Measurements from ENCODE around the gene CUX1. TPM values are rescaled to one million over a fixed set of nuclear protein-coding genes. Genes with fewer than 3 reads are reported as not detected.
A peak's percentile ranks its signal among the peaks of the same experiment; 100 is the strongest.

CUX1 gene
- total and polyA plus RNA-seq, 2 of the 13 experiments (the other 11 are each of a cell fraction or from before 2014, with no cell fraction given): 13.7 to 14.9 TPM

DNA sequence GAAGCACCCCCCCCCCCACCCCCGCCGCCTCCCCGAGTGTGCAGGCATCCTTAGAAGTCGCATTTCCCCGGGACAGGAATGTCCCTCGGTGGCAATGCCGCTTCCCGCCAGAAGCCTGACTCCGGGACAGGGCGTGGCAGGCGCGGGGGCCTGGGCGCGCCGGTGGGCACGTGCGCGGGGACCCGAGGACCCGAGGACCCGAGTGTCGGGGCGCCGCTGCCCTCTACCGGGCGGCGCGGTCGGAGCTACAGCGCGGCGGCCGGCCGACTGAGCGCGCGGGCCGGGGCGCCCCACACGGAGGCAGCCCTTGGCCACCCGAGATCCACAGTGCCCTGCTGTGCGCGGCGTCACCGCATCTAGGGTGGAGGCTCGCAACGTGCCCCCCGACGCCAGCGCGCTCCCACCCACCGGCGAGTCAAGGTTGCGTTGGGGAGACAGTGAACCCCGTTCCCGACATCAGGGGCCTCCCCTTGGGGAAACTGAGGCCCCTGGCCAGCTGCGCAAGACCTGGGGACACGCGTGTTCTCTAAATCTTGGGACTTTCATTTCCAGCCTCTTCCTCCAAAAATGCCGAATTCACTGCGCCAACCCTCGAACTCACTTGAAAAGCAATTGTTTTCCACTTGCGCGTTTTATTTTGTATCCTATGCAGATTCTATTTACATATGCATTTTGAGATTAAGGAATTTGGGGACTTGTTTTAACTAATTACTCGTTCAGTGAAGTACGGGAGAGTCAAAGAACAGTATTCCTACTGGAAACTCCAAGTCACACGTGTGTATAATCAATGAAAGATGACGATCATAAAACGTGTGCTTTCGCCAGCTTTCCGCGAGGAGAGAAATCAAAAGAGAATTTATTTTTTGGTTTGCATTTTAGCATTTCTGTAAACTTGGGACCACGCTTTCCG lies 3.1 kb upstream of the CUX1 start (continued):
- TF ChIP-seq CHD4 (IDR thresholded peaks at IDR 0.05; ENCODE audit: borderline replicate concordance, low read length) (no peak), KAT8 (CRISPR knock-in tag; IDR thresholded peaks at IDR 0.05) (0 out of 2 replicates have a peak, but pooled peaks have one; percentile 23), CAMTA2 (CRISPR knock-in tag; IDR thresholded peaks at IDR 0.05; ENCODE audit: borderline replicate concordance) (no peak), ZNF441 (CRISPR knock-in tag; IDR thresholded peaks at IDR 0.05; ENCODE audit: borderline replicate concordance) (peak; percentile 39; the same call in 1 of the 2 replicates), ZNF883 (CRISPR knock-in tag; IDR thresholded peaks at IDR 0.05; ENCODE audit: not compliant biosample characterization) (peak; percentile 28), RNF2 (conservative IDR thresholded peaks at IDR 0.05; ENCODE audit: low read depth) (peak; percentile 69), TEAD3 (CRISPR knock-in tag; optimal IDR thresholded peaks at IDR 0.05; ENCODE audit: borderline replicate concordance) (peak; percentile 20), MIXL1 (CRISPR knock-in tag; IDR thresholded peaks at IDR 0.05) (no peak), ADNP (CRISPR knock-in tag; IDR thresholded peaks at IDR 0.05) (0 out of 2 replicates have a peak, but pooled peaks have one; percentile 27), ZSCAN21 (CRISPR knock-in tag; IDR thresholded peaks at IDR 0.05; ENCODE audit: borderline replicate concordance) (peak; percentile 76), ONECUT2 (CRISPR knock-in tag; IDR thresholded peaks at IDR 0.05) (no peak), SNAPC4 (CRISPR knock-in tag; IDR thresholded peaks at IDR 0.05) (no peak), FOXO1 (CRISPR knock-in tag; IDR thresholded peaks at IDR 0.05) (peak; percentile 18; the same call in 1 of the 2 replicates), ZNF33B (CRISPR knock-in tag; IDR thresholded peaks at IDR 0.05) (peak; percentile 32; the same call in 1 of the 2 replicates), KLF15 (CRISPR knock-in tag; IDR thresholded peaks at IDR 0.05; ENCODE audit: borderline replicate concordance) (no peak), GTF2F1 (IDR thresholded peaks at IDR 0.05; ENCODE audit: low read length) (no peak), FOXK1 (CRISPR knock-in tag; IDR thresholded peaks at IDR 0.05; ENCODE audit: borderline replicate concordance, low read depth) (no peak), IKZF4 (CRISPR knock-in tag; IDR thresholded peaks at IDR 0.05; ENCODE audit: borderline replicate concordance, low read depth, not compliant biosample characterization) (peak; percentile 80), CENPT (CRISPR knock-in tag; IDR thresholded peaks at IDR 0.05; ENCODE audit: low read depth) (peak; percentile 86; the same call in 1 of the 2 replicates), ZNF335 (CRISPR knock-in tag; IDR thresholded peaks at IDR 0.05) (no peak)
- TF ChIP-seq, protein P1, sequence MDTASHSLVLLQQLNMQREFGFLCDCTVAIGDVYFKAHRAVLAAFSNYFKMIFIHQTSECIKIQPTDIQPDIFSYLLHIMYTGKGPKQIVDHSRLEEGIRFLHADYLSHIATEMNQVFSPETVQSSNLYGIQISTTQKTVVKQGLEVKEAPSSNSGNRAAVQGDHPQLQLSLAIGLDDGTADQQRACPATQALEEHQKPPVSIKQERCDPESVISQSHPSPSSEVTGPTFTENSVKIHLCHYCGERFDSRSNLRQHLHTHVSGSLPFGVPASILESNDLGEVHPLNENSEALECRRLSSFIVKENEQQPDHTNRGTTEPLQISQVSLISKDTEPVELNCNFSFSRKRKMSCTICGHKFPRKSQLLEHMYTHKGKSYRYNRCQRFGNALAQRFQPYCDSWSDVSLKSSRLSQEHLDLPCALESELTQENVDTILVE (CRISPR knock-in tag; IDR thresholded peaks at IDR 0.05): no peak
- TF ChIP-seq, protein P2, sequence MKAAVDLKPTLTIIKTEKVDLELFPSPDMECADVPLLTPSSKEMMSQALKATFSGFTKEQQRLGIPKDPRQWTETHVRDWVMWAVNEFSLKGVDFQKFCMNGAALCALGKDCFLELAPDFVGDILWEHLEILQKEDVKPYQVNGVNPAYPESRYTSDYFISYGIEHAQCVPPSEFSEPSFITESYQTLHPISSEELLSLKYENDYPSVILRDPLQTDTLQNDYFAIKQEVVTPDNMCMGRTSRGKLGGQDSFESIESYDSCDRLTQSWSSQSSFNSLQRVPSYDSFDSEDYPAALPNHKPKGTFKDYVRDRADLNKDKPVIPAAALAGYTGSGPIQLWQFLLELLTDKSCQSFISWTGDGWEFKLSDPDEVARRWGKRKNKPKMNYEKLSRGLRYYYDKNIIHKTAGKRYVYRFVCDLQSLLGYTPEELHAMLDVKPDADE (CRISPR knock-in tag; IDR thresholded peaks at IDR 0.05): no peak
